ENCODE data around the gene DRGX. TPM values are rescaled to one million over a fixed set of nuclear protein-coding genes. Genes with fewer than 3 reads are reported as not detected.

DRGX gene
- total RNA-seq, 4 donors from 2014 or later, result 1.2 TPM; not detected in 3

GRCh38 chr10:49414496-49414895, 18.6 kb upstream of the DRGX start:
- no peaks in the 10 kb centered on the region for H3K36me3 ChIP-seq
- no peak for TF ChIP-seq POLR2A (IDR thresholded peaks at IDR 0.05)
- no peak for TF ChIP-seq EP300 (IDR thresholded peaks at IDR 0.05)
- 21% methylated on average over 2 of the region's 2 CpGs for WGBS
- peaks cover 19% of the 10 kb centered on the region for H3K4me1 ChIP-seq
- H3K4me3 ChIP-seq, result no peak overlapping the region
- no peaks in the 10 kb centered on the region for H3K9me3 ChIP-seq
- H3K27me3 ChIP-seq, result peaks cover 5% of the 10 kb centered on the region
- no peak for DNase-seq (ENCODE audit: low spot score in 2 of 2)
- no peak overlapping the region for H3K27ac ChIP-seq

GRCh38 chr10:49412571-49412970, 16.7 kb upstream of the DRGX start:
- H3K9me3 ChIP-seq, result no peaks in the 10 kb centered on the region
- no peak overlapping the region for H3K27ac ChIP-seq
- H3K4me3 ChIP-seq, result no peak overlapping the region
- H3K4me1 ChIP-seq, result peaks cover 6% of the 10 kb centered on the region
- no peak for TF ChIP-seq EP300 (IDR thresholded peaks at IDR 0.05)
- TF ChIP-seq POLR2A (IDR thresholded peaks at IDR 0.05), result no peak
- no peak for TF ChIP-seq POLR2AphosphoS5 (IDR thresholded peaks at IDR 0.05)
- TF ChIP-seq CTCF (IDR thresholded peaks at IDR 0.05), result no peak
- 94% methylated on average over 2 of the region's 4 CpGs for WGBS
- H3K36me3 ChIP-seq, result no peaks in the 10 kb centered on the region
- DNase-seq (ENCODE audit: low spot score in 2 of 2), result no peak
- peaks cover 5% of the 10 kb centered on the region for H3K27me3 ChIP-seq

DNA sequence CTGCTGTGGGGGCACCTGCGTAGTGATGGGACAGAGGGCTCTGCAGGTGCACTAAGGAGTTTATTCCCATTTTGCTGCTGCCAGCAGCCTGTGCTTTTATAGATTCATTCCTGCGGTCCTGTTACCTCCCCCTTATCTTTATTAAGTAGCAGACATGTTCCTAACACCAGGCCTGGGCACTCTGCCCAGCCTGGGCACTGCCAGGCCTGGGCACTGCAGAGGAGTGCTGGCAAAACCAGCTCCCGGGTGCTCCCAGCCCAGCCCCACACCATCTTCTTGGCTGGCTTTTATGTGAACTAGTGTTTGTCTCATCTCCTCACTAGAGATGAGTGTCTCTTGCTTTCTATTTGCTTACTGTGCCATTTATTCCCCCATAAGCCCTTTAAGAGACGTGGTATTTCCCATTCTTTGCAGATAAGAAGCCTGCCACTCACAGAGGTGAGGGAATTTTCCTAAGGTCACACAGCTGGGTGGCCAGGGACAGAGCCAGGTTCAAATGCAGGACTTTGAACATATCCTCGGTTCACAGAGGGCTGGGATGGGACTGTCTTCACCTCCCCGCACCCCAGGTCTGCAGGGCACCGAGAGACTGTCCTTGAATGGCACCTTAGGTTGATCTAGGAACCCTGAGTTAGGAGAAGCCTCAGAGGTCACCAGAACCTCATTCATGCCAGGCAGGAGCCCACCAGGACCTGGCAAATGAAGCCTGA, 14.6 kb upstream of the DRGX start:
- H3K27ac ChIP-seq, result no peak overlapping the region
- H3K4me1 ChIP-seq, result peaks cover 5% of the 10 kb centered on the region
- TF ChIP-seq EP300 (IDR thresholded peaks at IDR 0.05) (no peak), POLR2AphosphoS5 (IDR thresholded peaks at IDR 0.05) (no peak), CTCF (IDR thresholded peaks at IDR 0.05) (no peak), POLR2A (IDR thresholded peaks at IDR 0.05) (no peak)
- no peaks in the 10 kb centered on the region for H3K36me3 ChIP-seq
- peaks cover 8% of the 10 kb centered on the region for H3K27me3 ChIP-seq
- DNase-seq (ENCODE audit: low spot score in 2 of 2), result no peak
- no peaks in the 10 kb centered on the region for H3K9me3 ChIP-seq
- 52% methylated on average over 7 of the region's 7 CpGs for WGBS
- H3K4me3 ChIP-seq, result no peak overlapping the region

GRCh38 chr10:49409755-49410154, 13.9 kb upstream of the DRGX start:
- Histone ChIP-seq H3K27ac (no peak overlapping the region), H3K9me3 (no peaks in the 10 kb centered on the region), H3K4me1 (peaks cover 5% of the 10 kb centered on the region), H3K36me3 (no peaks in the 10 kb centered on the region), H3K4me3 (no peak overlapping the region), H3K27me3 (peaks cover 8% of the 10 kb centered on the region)
- 92% methylated on average over 4 of the region's 4 CpGs for WGBS
- TF ChIP-seq EP300 (IDR thresholded peaks at IDR 0.05) (no peak), POLR2AphosphoS5 (IDR thresholded peaks at IDR 0.05) (no peak), POLR2A (IDR thresholded peaks at IDR 0.05) (no peak), CTCF (IDR thresholded peaks at IDR 0.05) (no peak)
- no peak for DNase-seq (ENCODE audit: low spot score in 2 of 2)

- 59% methylated on average over 13 of the region's 13 CpGs for WGBS
- H3K27ac ChIP-seq, result no peak overlapping the region
- DNase-seq (ENCODE audit: low spot score in 2 of 2), result no peak
- no peak overlapping the region for H3K4me3 ChIP-seq
- TF ChIP-seq POLR2AphosphoS5 (IDR thresholded peaks at IDR 0.05) (no peak), CTCF (IDR thresholded peaks at IDR 0.05) (no peak), POLR2A (IDR thresholded peaks at IDR 0.05) (no peak), EP300 (IDR thresholded peaks at IDR 0.05) (no peak)
- peaks cover 5% of the 10 kb centered on the region for H3K4me1 ChIP-seq
- no peaks in the 10 kb centered on the region for H3K36me3 ChIP-seq
- peaks cover 16% of the 10 kb centered on the region for H3K27me3 ChIP-seq
- no peaks in the 10 kb centered on the region for H3K9me3 ChIP-seq
These were observed 12.8 kb upstream of the DRGX start for GRCh38 chr10:49408519-49409306.
